Measurements from ENCODE around the gene PPT1.

PPT1 gene

GRCh38 chr1:40059960-40060750, 36.9 kb downstream of the PPT1 start:
- no peak for TF ChIP-seq ZFX (IDR thresholded peaks at IDR 0.05; ENCODE audit: borderline replicate concordance)
- TF ChIP-seq CTCF (IDR thresholded peaks at IDR 0.05) = no peak

GRCh38 chr1:40059338-40059959, 37.6 kb downstream of the PPT1 start:
- H3K27ac ChIP-seq = no peak overlapping the region
- TF ChIP-seq CTCF (IDR thresholded peaks at IDR 0.05) = no peak

More at GRCh38 chr1:40059960-40060750, 36.9 kb downstream of the PPT1 start:
- H3K27ac ChIP-seq = no peak overlapping the region

DNA sequence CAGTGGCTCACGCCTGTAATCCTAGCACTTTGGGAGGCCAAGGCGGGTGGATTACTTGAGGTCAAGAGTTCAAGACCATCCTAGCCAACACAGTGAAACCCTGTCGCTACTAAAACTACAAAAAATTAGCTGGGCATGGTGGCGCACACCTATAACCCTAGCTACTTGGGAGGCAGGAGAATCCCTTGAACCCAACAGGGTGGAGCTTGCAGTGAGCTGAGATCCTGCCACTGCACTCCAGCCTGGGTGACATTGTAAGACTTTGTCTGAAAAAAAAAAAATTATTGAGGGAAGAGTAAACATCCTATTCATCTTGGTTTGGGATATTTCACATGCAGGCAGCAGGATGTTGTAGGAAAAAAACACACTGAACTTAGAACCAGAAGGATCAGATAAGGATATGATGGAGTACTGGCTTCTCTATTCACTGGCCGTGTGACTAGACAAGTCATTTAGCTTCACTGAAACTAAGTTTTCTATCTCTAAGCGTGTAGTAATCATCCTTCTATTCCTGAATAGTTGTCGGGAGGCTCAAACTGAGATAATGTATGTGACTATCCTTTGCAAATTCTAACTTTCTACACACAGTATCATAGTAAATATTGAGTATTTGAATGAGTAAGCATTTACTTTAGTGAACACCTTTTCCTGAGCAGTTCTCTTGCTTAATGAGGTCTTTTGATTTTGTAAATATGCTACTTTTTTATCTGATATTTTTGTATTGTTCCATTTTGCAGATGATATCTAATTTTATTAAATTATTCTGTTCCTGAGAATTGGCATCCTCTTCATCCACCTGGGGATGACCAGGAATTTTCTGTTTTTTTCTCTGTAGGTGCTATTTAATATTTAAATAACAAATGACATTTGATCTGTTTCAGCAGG, 38.4 kb downstream of the PPT1 start:
- TF ChIP-seq ZFX (IDR thresholded peaks at IDR 0.05; ENCODE audit: borderline replicate concordance) = no peak
- TF ChIP-seq CTCF (IDR thresholded peaks at IDR 0.05) = no peak
- no peak overlapping the region for H3K27ac ChIP-seq

DNA sequence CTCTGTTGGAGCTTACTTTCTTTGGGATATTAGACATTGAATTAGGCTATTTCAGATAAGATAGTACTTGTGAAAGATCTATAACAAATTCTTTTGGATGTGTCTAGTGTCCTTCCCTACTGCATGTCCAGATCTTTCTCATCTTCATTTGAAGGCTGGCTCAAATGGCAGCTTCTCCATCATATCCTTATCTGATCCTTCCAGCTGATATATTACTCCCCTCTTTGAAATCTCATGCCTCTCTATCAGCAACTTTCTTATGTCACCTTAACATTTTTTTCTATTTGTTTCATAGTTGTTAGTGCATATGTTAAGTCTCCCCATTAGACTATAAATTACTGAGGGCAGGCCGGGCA, 39.0 kb downstream of the PPT1 start:
- TF ChIP-seq ZFX (IDR thresholded peaks at IDR 0.05; ENCODE audit: borderline replicate concordance) (no peak), CTCF (IDR thresholded peaks at IDR 0.05) (no peak)
- no peak overlapping the region for H3K27ac ChIP-seq

DNA sequence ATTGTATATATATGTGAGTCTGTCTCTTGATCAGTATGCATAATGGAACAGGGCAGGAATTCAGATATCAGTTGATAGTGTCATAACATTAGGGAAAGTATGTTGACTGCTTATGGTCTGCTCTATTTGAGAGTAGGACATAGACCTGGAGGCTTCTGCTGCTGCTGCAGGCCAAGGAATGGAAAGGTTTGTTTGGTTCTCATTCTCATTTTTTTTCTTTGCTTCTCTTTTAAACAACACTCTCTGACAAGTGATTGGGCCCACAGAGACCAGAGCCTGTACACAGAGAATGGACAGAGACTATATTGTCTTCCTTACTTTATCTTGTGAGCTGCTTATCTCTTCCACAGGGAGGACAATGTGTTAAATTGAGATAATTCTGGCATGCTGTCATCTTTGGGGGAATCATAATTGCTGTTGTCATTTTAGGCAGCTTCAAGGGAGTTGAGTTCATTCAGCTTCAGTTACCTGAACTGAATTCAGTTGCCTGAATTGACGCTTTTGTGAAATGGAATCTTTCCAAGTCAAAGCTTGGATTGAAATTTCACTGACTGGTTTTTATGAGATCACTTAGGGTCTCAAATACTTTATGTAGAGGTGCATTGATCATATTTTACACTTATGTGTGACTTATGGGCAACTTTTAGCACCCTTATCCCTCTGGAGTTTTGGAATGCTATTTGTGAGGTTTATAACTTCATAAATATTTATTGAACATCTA, 39.6 kb downstream of the PPT1 start:
- no peak overlapping the region for H3K27ac ChIP-seq

More for the DNA sequence above, 39.6 kb downstream of the PPT1 start:
- TF ChIP-seq ZFX (IDR thresholded peaks at IDR 0.05; ENCODE audit: borderline replicate concordance) (no peak), CTCF (IDR thresholded peaks at IDR 0.05) (no peak)

All from 22Rv1 (cell line).